AG04449 (cell line): Measurements from ENCODE around the gene TUBA8.
"Not testable (repeated sequence)": the region's sequence is repeated elsewhere in the genome, so short reads cannot be mapped to it uniquely, and the experiment has no call there.

Experiments used
- CTCF ChIA-PET: fragments of 350-600 bp; formaldehyde crosslinking; extraction: SDS; loops from one replicate; lab custom pipeline; 2021; ENCODE audit warnings: antibody characterized with exemption; lab: Yijun Ruan, JAX
- POLR2A ChIA-PET: fragments of 400-600, 350-600 bp; formaldehyde crosslinking; extraction: SDS; loops from one replicate; lab custom pipeline; 2020; ENCODE audit warnings: antibody characterized with exemption, inconsistent platforms; lab: Yijun Ruan, JAX
- DNase-seq: peaks from one replicate; pipeline ENCODE4 v3.0.0-alpha.2; 2010; ENCODE audit warnings: low read depth, low spot score
- H3K4me3 ChIP-seq: 2 replicates; pipeline ENCODE4 v1.5.1; 2011; ENCODE audit warnings: low read depth, mild to moderate bottlenecking, control low read depth, low read length
- CTCF ChIP-seq: IDR thresholded peaks from one replicate; pipeline ENCODE4 v1.5.1; 2011; ENCODE audit warnings: mild to moderate bottlenecking, moderate library complexity, low read length, control low read depth, inconsistent platforms; ENCODE audit not compliant: insufficient read depth; ENCODE audit errors: missing control alignments

Gene TUBA8

GRCh38 chr22:18145676-18146388 lies 35.2 kb downstream of the TUBA8 start:
- ChIA-PET CTCF (interaction anchor here (0.9 kb wide), 1 partner anchor 12 kb away, joined by 3 read pairs; no protein-coding TSS in a partner anchor), POLR2A (no interaction called here)
- no peak overlapping the region for H3K4me3 ChIP-seq
- no peak for DNase-seq
- no peak for TF ChIP-seq CTCF

GRCh38 chr22:18146389-18146753 lies 35.8 kb downstream of the TUBA8 start:
- CTCF ChIA-PET, result no interaction called here
- no peak for TF ChIP-seq CTCF
- DNase-seq, result no peak
- no peak overlapping the region for H3K4me3 ChIP-seq
- POLR2A ChIA-PET, result no interaction called here

- no peak for DNase-seq
- TF ChIP-seq CTCF, result no peak
- H3K4me3 ChIP-seq, result no peak overlapping the region
- POLR2A ChIA-PET, result no interaction called here
- CTCF ChIA-PET, result no interaction called here
These were observed 37.2 kb downstream of the TUBA8 start for GRCh38 chr22:18147791-18148190.

- H3K4me3 ChIP-seq, result no peak overlapping the region
- ChIA-PET CTCF (interaction anchor here (1.2 to 3.0 kb wide), 2 partner anchors 15 to 320 kb away, joined by 3 to 7 read pairs; no protein-coding TSS in a partner anchor), POLR2A (no interaction called here)
- no peak for DNase-seq
- TF ChIP-seq CTCF, result no peak
These were observed 37.8 kb downstream of the TUBA8 start for GRCh38 chr22:18148293-18148965.

GRCh38 chr22:18152519-18152918 lies 41.9 kb downstream of the TUBA8 start:
- H3K4me3 ChIP-seq, result no peak overlapping the region
- no peak for DNase-seq
- ChIA-PET POLR2A (no interaction called here), CTCF (interaction anchor here (2.5 kb wide), 1 partner anchor 322 kb away, joined by 9 read pairs; no protein-coding TSS in a partner anchor)
- TF ChIP-seq CTCF, result no peak

GRCh38 chr22:18154821-18155390 lies 44.3 kb downstream of the TUBA8 start:
- POLR2A ChIA-PET, result no interaction called here
- no peak overlapping the region for H3K4me3 ChIP-seq
- TF ChIP-seq CTCF, result no peak
- CTCF ChIA-PET, result no interaction called here
- DNase-seq, result no peak

GRCh38 chr22:18155546-18155945 lies 44.9 kb downstream of the TUBA8 start:
- POLR2A ChIA-PET, DNase-seq, H3K4me3 ChIP-seq: not testable (repeated sequence)
- CTCF ChIA-PET, result interaction anchor here (0.7 to 2.5 kb wide), 3 partner anchors 43 to 793 kb away, joined by 3 to 8 read pairs (median 7); no protein-coding TSS in a partner anchor
